GM12878 (cell line): ENCODE results near the gene LMNB1. TPM values are rescaled to one million over a fixed set of nuclear protein-coding genes. Genes with fewer than 3 reads are reported as not detected.

Source experiments
- ATAC-seq: fragments of 200-7000 bp; cut with Tn5 transposase; 3 replicates; pipeline ENCODE4 v1.9.1; 2020; ENCODE audit warnings: mild to moderate bottlenecking, moderate library complexity
- BruUV-seq: library from RNA; stranded (reverse); fragments of 400-500 nt; replicated peaks from 2 replicates; lab custom pipeline; 2021; lab: Mats Ljungman, UMichigan
- CTCF ChIA-PET: fragments of 300-600 bp; sonication (Branson Sonifier 250); formaldehyde crosslinking; extraction: SDS; loops from one replicate; lab custom pipeline; 2021; ENCODE audit warnings: inconsistent platforms; lab: Yijun Ruan, JAX
- POLR2A ChIA-PET: fragments of 350-600 bp; formaldehyde crosslinking; extraction: SDS; loops from one replicate; lab custom pipeline; 2021; ENCODE audit warnings: inconsistent platforms; lab: Charles Lee
- RAD21 ChIA-PET: fragments of 300-600 bp; sonication (Branson Sonifier 250); formaldehyde crosslinking; loops from one replicate; lab custom pipeline; 2023; ENCODE audit warnings: antibody characterized with exemption; ENCODE audit not compliant: unreplicated experiment; lab: Charles Lee
- SMC1A ChIA-PET: fragments of 300-600 bp; sonication (Branson Sonifier 250); formaldehyde crosslinking; loops from one replicate; lab custom pipeline; 2023; ENCODE audit not compliant: unreplicated experiment, uncharacterized antibody; lab: Charles Lee
- DNase-seq: peaks from one replicate; pipeline ENCODE4 v3.0.0-alpha.2; 2011; ENCODE audit warnings: low read depth, low spot score
- FAIRE-seq: peaks from 3 replicates; lab custom pipeline; 2011; peaks lifted over from hg19 to GRCh38; lab: Jason Lieb, UNC
- H2AFZ ChIP-seq: 2 replicates; pipeline ENCODE4 v1.6.0; 2011; ENCODE audit warnings: low read depth, low read length, control low read depth; ENCODE audit not compliant: control insufficient read depth
- H3K27ac ChIP-seq: 2 replicates; pipeline ENCODE4 v1.5.1; 2011; ENCODE audit warnings: control low read depth; ENCODE audit not compliant: control insufficient read depth, insufficient read depth
- H3K27me3 ChIP-seq, 2 experiments: replicated peaks in 1 of 2; 2 replicates each; pipeline versions ENCODE4 v1.6.0 to v1.6.1; 2011; ENCODE audit warnings: low read length in 1 of 2; ENCODE audit not compliant: control insufficient read depth in 2 of 2, insufficient read depth in 2 of 2
- H3K36me3 ChIP-seq, 2 experiments: 2 replicates each; pipeline ENCODE4 v1.5.1; 2011; ENCODE audit warnings: low read length in 1 of 2; ENCODE audit not compliant: control insufficient read depth in 2 of 2, insufficient read depth in 2 of 2
- H3K4me1 ChIP-seq: 2 replicates; pipeline ENCODE4 v1.6.1; 2011; ENCODE audit warnings: mild to moderate bottlenecking, low read length, moderate library complexity, mixed read lengths; ENCODE audit not compliant: control insufficient read depth, insufficient read depth
- H3K4me2 ChIP-seq: 2 replicates; pipeline ENCODE4 v1.6.0; 2011; ENCODE audit warnings: control low read depth; ENCODE audit not compliant: control insufficient read depth, insufficient read depth
- H3K4me3 ChIP-seq: fragments of 200-600 bp; sonication (generic); 2 replicates; pipeline ENCODE4 v1.5.1; 2016
- H3K79me2 ChIP-seq: 2 replicates; pipeline ENCODE4 v1.6.0; 2011; ENCODE audit warnings: low read length; ENCODE audit not compliant: control insufficient read depth, insufficient read depth
- H3K9ac ChIP-seq: 2 replicates; pipeline ENCODE4 v1.8.0; 2011; ENCODE audit warnings: low read length, control low read depth, mixed read lengths; ENCODE audit not compliant: control insufficient read depth, insufficient read depth
- H3K9me3 ChIP-seq: replicated peaks from 3 replicates; pipeline ENCODE4 v1.5.1; 2011; ENCODE audit warnings: mild to moderate bottlenecking, low read length; ENCODE audit not compliant: control insufficient read depth, insufficient read depth
- H4K20me1 ChIP-seq: 2 replicates; pipeline ENCODE4 v1.6.0; 2011; ENCODE audit not compliant: control insufficient read depth, insufficient read depth
- CEBPB ChIP-seq, 2 experiments: fragments of 150-350 bp in 1 of 2; IDR thresholded peaks; 2 replicates each; pipeline ENCODE4 v1.6.1; 2012 to 2014; ENCODE audit warnings: low read depth in 2 of 2, low read length in 2 of 2, borderline replicate concordance in 1 of 2, inconsistent platforms in 1 of 2
- POLR2A ChIP-seq: IDR thresholded peaks from 2 replicates; pipeline ENCODE4 v1.6.1; 2011; ENCODE audit warnings: low read depth, mild to moderate bottlenecking, low read length
- in situ Hi-C: fragments of 300-500 bp; cut with MboI; formaldehyde crosslinking; loops from 9 replicates; pipeline ENCODE4 v1.14.3; 2018; ENCODE audit warnings: mixed read lengths
- intact Hi-C: fragments of 100-400 bp; cut with micrococcal nuclease; formaldehyde crosslinking; loops from one replicate; pipeline ENCODE4 v1.14.2; 2022; ENCODE audit not compliant: unreplicated experiment
- polyA plus RNA-seq, 11 experiments: library from polyadenylated mRNA; depleted of rRNA in 4 of 11; unstranded in 6 of 11; stranded (reverse) in 5 of 11; fragments of >200 nt; fragmentation: Nextera tagmentation in 4 of 11; fragmentation: Illumina TruSeq in 1 of 11; extraction: Ambion mirVana in 4 of 11; extraction: Trizol in 1 of 11; gene quantifications; 1 replicate in 1 of 11; 2 replicates in 10 of 11; pipeline versions ENCODE4 v1.2.1 to v1.2.3, GENCODE V29; 2011 to 2016; ENCODE audit warnings: inconsistent platforms in 2 of 11, missing spikeins in 2 of 11, low read depth in 1 of 11
- total RNA-seq, 4 experiments: library from RNA; depleted of rRNA in 3 of 4; stranded (reverse); fragments of >200 nt in 3 of 4; fragmentation: Illumina TruSeq in 1 of 4; extraction: Trizol in 1 of 4; gene quantifications; 2 replicates each; pipeline versions ENCODE4 v1.2.1 to v1.2.3, GENCODE V29; 2013 to 2021

LMNB1 gene
- total and polyA plus RNA-seq, 10 of the 15 experiments (the other 5 are each of a cell fraction or from before 2014, with no cell fraction given) = 7.0 to 185 (median 86.4) TPM

GRCh38 chr5:126745259-126745992, 31.5 kb upstream of the LMNB1 start (continued):
- TF ChIP-seq POLR2A = no peak

GRCh38 chr5:126746290-126746689, 30.6 kb upstream of the LMNB1 start:
- H4K20me1 ChIP-seq = no peaks in the 10 kb centered on the region
- H3K4me1 ChIP-seq = peaks cover 16% of the 10 kb centered on the region
- ChIA-PET RAD21 (interaction anchor here (1.0 kb wide), 1 partner anchor 32 kb away, joined by 4 read pairs; no protein-coding TSS in a partner anchor), POLR2A (interaction anchor here (1.5 to 2.3 kb wide), 2 partner anchors 30 to 32 kb away, joined by 4 to 7 read pairs; no protein-coding TSS in a partner anchor), CTCF (interaction anchor here (0.6 to 2.7 kb wide), 3 partner anchors 9 to 33 kb away, joined by 3 to 7 read pairs (median 7); no protein-coding TSS in a partner anchor), SMC1A (interaction anchor here (1.2 to 2.1 kb wide), 4 partner anchors 11 to 35 kb away, joined by 3 to 17 read pairs (median 6); partner anchors contain the start of gene LMNB1)
- no peak overlapping the region for H3K4me3 ChIP-seq
- no peak overlapping the region for H2AFZ ChIP-seq
- no peaks in the 10 kb centered on the region for H3K36me3 ChIP-seq
- no peaks in the 10 kb centered on the region for H3K79me2 ChIP-seq
- no peak overlapping the region for H3K9ac ChIP-seq
- TF ChIP-seq CEBPB (IDR thresholded peaks at IDR 0.05; ENCODE audit: borderline replicate concordance in 1 of 2, low read depth in 2 of 2, low read length in 2 of 2) = no peak
- no peak overlapping the region for H3K4me2 ChIP-seq
- H3K27me3 ChIP-seq = no peaks in the 10 kb centered on the region
- BruUV-seq = no TSS peak
- in situ Hi-C loops = no loop called here
- DNase-seq (no peak), FAIRE-seq (no peak), ATAC-seq (no peak)
- intact Hi-C loops = loop anchor here (5.0 kb wide), 1 partner anchor 34 kb away; no protein-coding TSS in a partner anchor
- H3K27ac ChIP-seq = no peak overlapping the region; the same call in 1 of the 2 replicates
- no peaks in the 10 kb centered on the region for H3K9me3 ChIP-seq
